ENCODE measurements around the gene FGD3. TPM values are rescaled to one million over a fixed set of nuclear protein-coding genes. Genes with fewer than 3 reads are reported as not detected.
A peak's percentile ranks its signal among the peaks of the same experiment; 100 is the strongest.

FGD3 gene
- polyA plus RNA-seq, 6 donors from 2014 or later: 37.0 to 115 (median 65.8) TPM

DNA sequence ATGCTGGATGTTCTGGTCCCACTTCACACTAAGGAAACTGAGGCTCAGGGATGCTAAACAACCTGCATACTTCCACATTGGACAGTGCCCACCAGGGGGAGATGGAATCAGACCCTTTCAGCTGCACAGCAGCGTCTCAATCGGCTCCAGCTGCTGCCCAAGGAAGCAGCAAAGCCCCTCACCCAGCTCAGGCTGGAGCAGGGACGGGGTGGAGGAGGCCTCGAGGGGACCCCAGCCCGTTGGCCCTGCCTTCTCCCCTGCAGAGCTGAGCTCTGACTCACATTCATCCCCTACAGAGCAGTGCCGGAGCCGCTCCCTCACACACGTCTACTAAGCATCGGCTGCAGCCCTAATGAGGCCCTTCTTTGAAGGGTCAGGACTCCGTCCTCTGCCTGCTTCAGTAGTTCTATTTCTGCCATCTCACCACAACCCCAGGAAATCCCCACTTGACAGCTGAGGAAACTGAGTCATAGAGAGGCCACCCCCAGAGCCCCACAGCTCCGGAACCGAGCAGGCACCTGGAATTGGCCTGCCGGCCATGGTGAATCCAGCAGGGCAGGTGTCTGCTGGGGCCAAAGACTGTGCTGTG is 89.7 kb downstream of the FGD3 start:
- no peaks in the 10 kb centered on the region for H3K27me3 Mint-ChIP-seq
- H3K27ac Mint-ChIP-seq: no peak overlapping the region
- no peaks in the 10 kb centered on the region for H3K9me3 Mint-ChIP-seq
- no peak for ATAC-seq (ENCODE audit: low read depth in 2 of 2)
- no peak overlapping the region for H3K4me3 Mint-ChIP-seq
- DNase-seq: no peak
- peaks cover 22 to 44% (median 23%) of the 10 kb centered on the region in 3 donors for H3K4me1 Mint-ChIP-seq
- H3K36me3 Mint-ChIP-seq: peaks cover 0 to 7% of the 10 kb centered on the region in 2 donors

DNA sequence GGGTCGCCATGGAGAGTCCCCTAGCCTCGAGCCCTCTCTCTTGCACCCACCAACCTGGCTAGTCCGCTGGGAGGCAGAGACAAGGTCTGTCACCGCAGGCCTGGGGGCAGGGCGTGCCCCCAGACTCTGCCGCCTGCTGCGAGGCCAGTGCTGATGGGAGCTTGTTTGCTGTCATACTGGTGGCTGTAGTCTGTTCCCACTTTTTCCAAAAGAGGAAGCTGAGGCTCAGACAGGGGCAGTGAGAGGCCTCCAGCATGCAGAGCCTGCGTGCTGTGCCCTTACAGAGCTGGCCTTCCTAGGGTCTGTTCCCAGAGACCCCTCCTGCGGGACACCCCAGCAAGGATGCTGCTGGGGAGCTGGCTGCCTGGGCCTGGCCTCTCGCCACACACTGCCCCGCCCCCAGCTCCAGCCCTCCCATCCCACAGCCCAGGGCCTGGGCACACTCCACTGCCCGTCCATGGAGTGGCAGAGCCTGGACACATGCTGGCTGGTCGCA is 90.2 kb downstream of the FGD3 start:
- Mint-ChIP-seq H3K4me1 (peaks cover 24 to 43% (median 25%) of the 10 kb centered on the region in 3 donors), H3K4me3 (no peak overlapping the region), H3K27me3 (no peaks in the 10 kb centered on the region), H3K27ac (peak overlapping the region in 2 of 6 donors; percentile 42 to 92), H3K9me3 (no peaks in the 10 kb centered on the region), H3K36me3 (peaks cover 0 to 7% of the 10 kb centered on the region in 2 donors)
- ATAC-seq (ENCODE audit: low read depth in 2 of 2) (peak in 1 of 2 donors; percentile 17), DNase-seq (no peak)

DNA sequence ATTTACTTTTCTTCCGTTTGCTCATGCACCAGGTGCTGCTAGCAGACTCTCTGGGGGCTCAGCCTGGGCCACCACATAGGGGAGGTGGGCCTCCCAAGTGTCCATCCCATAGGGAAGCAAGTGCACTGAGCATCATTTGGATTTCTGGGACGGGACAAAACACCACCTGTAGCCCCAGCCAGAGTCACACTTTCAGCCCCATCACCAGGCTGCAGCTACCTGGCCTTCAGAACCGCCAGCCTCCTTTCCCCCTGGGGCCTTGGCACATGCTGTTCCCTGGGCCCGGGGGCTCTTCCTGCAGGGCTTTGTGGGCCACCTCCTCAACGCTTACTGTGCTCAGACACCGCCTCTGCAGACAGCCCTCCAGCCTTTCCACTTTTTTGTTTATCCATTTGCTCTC is 91.6 kb downstream of the FGD3 start:
- H3K4me3 Mint-ChIP-seq: peak overlapping the region in 1 of 8 donors; percentile 56
- no peak for DNase-seq
- no peaks in the 10 kb centered on the region for H3K36me3 Mint-ChIP-seq
- H3K4me1 Mint-ChIP-seq: peaks cover 31 to 43% (median 31%) of the 10 kb centered on the region in 3 donors
- ATAC-seq (ENCODE audit: low read depth in 2 of 2): no peak
- H3K9me3 Mint-ChIP-seq: no peaks in the 10 kb centered on the region
- H3K27ac Mint-ChIP-seq: peak overlapping the region in 3 of 6 donors; percentile 17 to 92 (median 78)
- no peaks in the 10 kb centered on the region for H3K27me3 Mint-ChIP-seq

DNA sequence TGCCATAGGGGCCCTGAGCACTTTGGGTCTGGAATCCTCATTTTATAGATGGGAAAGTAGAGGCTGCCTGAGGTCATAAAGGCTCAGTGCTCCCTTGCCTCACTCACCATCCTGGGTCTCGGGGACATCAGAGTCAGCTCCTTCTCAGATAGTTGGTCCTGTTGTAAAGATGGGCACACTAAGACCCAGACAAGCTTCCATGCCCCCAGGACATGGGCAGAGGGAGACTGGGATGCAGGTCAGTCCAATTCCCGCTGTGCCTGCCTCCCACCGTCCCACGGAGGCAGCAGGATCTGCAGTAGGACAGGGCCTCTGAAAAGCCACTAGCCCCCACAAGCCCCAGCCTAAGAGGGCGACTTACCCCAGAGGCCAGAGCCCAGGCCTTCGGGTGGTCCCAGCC is 92.1 kb downstream of the FGD3 start:
- peak overlapping the region in 1 of 8 donors; percentile 56 for H3K4me3 Mint-ChIP-seq
- DNase-seq (no peak), ATAC-seq (ENCODE audit: low read depth in 2 of 2) (no peak)
- peak overlapping the region in 2 of 6 donors; percentile 78 to 92 for H3K27ac Mint-ChIP-seq
- H3K27me3 Mint-ChIP-seq: no peaks in the 10 kb centered on the region
- no peaks in the 10 kb centered on the region for H3K9me3 Mint-ChIP-seq
- peaks cover 31 to 40% (median 32%) of the 10 kb centered on the region in 3 donors for H3K4me1 Mint-ChIP-seq
- no peaks in the 10 kb centered on the region for H3K36me3 Mint-ChIP-seq

DNA sequence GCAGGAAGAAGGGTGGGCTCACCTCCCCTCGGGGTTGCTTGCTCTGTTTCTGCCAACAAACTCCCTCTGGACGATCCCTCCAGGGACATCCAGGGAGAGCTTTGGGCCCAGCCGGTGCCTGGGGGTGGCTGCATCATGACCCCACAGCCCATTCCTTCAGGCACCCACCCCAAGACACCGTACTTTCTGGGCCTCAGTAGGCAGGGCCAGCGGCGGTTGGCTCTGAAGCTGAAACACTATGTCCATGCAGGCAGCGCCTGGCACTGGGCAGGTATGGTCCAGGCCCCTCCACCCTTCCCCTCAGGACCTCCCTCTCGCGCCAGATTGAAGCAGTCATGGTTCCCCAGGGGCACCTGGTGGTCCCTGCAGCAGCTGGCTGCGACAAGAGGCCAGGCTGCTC is 92.7 kb downstream of the FGD3 start:
- H3K4me3 Mint-ChIP-seq: no peak overlapping the region
- peaks cover 31 to 40% (median 34%) of the 10 kb centered on the region in 3 donors for H3K4me1 Mint-ChIP-seq
- H3K27me3 Mint-ChIP-seq: no peaks in the 10 kb centered on the region
- H3K36me3 Mint-ChIP-seq: no peaks in the 10 kb centered on the region
- H3K27ac Mint-ChIP-seq: peak overlapping the region in 3 of 6 donors; percentile 20 to 92 (median 74)
- DNase-seq (no peak), ATAC-seq (ENCODE audit: low read depth in 2 of 2) (no peak)
- H3K9me3 Mint-ChIP-seq: no peaks in the 10 kb centered on the region

DNA sequence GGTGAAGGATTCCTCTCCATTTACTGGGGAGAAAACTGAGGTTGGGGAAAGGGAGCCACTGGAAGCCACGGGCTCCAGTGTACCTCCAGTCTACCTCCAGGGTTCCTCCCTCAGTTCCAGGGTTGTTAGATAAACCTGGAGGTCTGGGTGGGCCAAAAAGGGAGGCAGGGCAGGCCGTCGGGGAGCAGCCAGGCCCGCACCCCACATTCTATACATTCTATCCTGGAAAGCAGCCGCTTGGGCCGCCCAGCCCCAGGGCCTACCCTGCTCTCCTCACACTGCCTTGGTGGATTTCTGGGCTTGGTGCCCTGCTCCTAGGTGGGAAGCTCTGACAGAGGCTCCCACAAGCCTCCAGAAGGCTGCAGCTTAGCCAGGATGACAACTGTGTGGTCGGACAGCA is 93.1 kb downstream of the FGD3 start:
- ATAC-seq (ENCODE audit: low read depth in 2 of 2) (no peak), DNase-seq (no peak)
- no peaks in the 10 kb centered on the region for H3K27me3 Mint-ChIP-seq
- no peaks in the 10 kb centered on the region for H3K9me3 Mint-ChIP-seq
- H3K27ac Mint-ChIP-seq: peak overlapping the region in 3 of 6 donors; percentile 20 to 92 (median 30)
- H3K4me1 Mint-ChIP-seq: peaks cover 31 to 40% (median 36%) of the 10 kb centered on the region in 3 donors
- H3K4me3 Mint-ChIP-seq: no peak overlapping the region
- H3K36me3 Mint-ChIP-seq: no peaks in the 10 kb centered on the region

DNA sequence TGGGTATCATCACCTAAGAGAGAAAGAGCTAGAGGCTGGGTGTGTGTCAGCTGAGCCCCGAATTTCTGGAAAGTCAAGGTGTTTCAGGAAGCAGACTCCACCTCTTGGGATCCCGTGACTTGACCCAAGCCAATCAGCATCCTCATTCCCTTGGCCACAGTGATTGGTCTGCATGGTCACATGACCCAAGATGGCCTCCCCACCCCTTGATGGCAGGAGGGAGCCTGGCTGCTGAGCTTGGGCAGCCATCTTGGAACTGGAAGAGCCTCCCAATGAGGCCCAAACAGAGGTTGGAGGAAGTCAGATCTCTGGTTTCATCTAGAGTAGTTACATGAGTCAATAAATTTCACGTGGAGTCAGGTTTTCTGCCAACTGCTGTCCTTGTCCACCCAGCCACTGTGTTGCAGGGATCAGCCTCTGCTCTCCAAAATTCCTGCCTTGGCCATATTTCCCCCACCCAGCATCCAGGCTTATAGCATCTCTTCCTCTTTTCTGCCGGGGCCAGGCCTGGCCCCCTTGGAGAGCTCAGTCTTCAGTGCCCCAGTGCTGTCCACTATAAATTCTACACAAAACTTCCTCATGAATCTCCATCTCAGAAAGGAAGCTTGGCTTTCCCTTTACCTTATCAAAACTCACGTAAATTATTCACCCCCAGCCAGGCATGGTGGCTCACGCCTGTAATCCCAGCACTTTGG is 93.9 kb downstream of the FGD3 start:
- peak overlapping the region in 2 of 8 donors; percentile 33 to 38 for H3K4me3 Mint-ChIP-seq
- H3K27ac Mint-ChIP-seq: peak overlapping the region in 3 of 6 donors; percentile 20 to 92 (median 62)
- no peaks in the 10 kb centered on the region for H3K36me3 Mint-ChIP-seq
- H3K27me3 Mint-ChIP-seq: no peaks in the 10 kb centered on the region
- no peak for DNase-seq
- H3K9me3 Mint-ChIP-seq: no peaks in the 10 kb centered on the region
- peaks cover 31 to 47% (median 32%) of the 10 kb centered on the region in 3 donors for H3K4me1 Mint-ChIP-seq
- ATAC-seq (ENCODE audit: low read depth in 2 of 2): no peak

DNA sequence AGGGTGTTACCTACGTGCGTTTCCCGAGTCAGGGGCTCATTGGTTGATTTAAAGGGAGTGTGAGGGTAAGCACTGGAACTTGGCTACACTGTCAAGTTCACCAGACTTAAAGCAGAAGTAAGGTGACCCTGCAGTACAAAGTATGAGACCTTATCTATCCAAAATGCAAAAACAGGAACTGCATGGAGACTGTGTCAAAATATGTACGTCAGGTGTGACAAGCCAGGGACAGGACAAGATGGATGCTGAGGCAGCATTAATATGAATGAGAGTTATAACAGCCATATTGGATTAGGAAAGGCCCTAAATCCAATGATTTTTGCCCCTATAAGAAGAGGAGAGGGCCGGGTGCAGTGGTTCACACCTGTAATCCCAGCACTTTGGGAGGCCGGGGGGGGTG is 95.8 kb downstream of the FGD3 start:
- ATAC-seq (ENCODE audit: low read depth in 2 of 2) (peak; percentile 99), DNase-seq (peak; percentile 66)
- Mint-ChIP-seq H3K9me3 (no peaks in the 10 kb centered on the region), H3K4me1 (peaks cover 21 to 41% (median 26%) of the 10 kb centered on the region in 3 donors), H3K4me3 (peak overlapping the region in 3 of 8 donors; percentile 2 to 39 (median 9)), H3K27ac (peak overlapping the region; percentile 82 to 94 (median 88)), H3K36me3 (no peaks in the 10 kb centered on the region), H3K27me3 (no peaks in the 10 kb centered on the region)

DNA sequence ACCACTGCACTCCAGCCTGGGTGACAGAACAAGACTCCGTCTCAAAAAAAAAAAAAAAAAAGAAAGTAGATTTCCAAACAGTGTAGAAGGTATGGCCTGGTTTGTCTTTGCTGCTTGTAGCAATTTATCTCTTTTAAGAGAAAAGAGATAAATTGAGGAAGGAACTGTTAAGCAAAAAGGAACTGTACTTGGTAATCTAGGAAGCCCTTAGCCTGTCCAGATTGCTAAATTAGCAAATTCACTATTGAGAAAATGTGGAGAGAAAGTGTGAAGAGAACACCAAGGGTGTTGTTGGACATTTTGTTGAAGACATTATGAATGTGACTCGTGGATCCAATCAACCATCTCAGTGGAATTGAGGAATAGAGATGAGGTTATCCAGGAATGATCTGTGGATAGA is 98.2 kb downstream of the FGD3 start:
- H3K9me3 Mint-ChIP-seq: no peaks in the 10 kb centered on the region
- H3K36me3 Mint-ChIP-seq: no peaks in the 10 kb centered on the region
- no peaks in the 10 kb centered on the region for H3K27me3 Mint-ChIP-seq
- DNase-seq: no peak
- H3K27ac Mint-ChIP-seq: peak overlapping the region in 3 of 6 donors; percentile 32 to 87 (median 59)
- peak overlapping the region in 1 of 8 donors; percentile 45 for H3K4me3 Mint-ChIP-seq
- no peak for ATAC-seq (ENCODE audit: low read depth in 2 of 2)
- H3K4me1 Mint-ChIP-seq: peaks cover 22 to 31% (median 30%) of the 10 kb centered on the region in 3 donors

DNA sequence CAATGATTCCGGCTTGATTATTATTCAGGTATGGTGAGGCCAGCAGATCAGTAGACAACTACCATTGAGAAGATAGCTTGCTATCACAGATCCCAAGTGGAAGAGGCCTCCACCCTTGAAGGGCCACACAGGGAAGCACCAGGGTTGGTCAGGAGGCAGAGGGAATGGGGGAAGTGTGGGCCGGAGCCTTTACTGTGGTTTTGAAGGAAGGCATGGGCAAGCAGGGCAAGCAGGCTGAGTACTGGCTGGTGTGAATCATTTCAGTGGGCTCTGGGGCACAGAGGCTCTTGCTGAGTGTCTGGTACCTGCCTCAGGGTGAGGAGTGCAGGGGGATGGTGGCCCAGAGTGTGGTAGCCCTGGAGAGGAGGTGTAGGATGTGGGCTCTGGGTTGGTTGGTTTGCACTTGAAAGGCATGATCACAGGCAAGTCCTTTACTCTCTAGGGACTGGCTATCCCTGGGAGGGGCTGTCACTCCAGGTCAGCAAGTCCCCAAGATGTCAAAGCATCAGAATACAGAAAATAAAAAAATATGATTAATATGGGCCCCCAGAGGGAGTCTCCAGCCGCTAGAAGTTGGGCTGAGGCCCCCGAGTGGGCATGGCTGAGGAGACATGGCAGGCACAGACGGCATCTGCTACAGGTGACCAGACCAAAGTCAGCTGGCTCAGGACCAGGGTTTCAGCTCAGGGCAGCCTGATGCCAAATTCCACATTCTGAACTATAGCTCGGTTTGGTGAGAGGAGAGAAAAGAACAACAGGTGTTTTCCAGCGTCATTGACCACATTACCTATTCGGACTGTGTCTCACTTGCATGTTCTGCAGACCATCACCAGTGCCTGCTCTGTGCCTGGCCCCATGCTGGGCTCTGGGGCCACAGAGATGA is 101.5 kb downstream of the FGD3 start:
- Mint-ChIP-seq H3K4me1 (peaks cover under 1 to 17% (median 13%) of the 10 kb centered on the region in 3 donors), H3K36me3 (no peaks in the 10 kb centered on the region), H3K27me3 (no peaks in the 10 kb centered on the region), H3K27ac (peak overlapping the region in 4 of 6 donors; percentile 1 to 76 (median 36)), H3K4me3 (peak overlapping the region in 1 of 8 donors; percentile 37), H3K9me3 (no peaks in the 10 kb centered on the region)
- no peak for DNase-seq
- ATAC-seq (ENCODE audit: low read depth in 2 of 2): no peak

DNA sequence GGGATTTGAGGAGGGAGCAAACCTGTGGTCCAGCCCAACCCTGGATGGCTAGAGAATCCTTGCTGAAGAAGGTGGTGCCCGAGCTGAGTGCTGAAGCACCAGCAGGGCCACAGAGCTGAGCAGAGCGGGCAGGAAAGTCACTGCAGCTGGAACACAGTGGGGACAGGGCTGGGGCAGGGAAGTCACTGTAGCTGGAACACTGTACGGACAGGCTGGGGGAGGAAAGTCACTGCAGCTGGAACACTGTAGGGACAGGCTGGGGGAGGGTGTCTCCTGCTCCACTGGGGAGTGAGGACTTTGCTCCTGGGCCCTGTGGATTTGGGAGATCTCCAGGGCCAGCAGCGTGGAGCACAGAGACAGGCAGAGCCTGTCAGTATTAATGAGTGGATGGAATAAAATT is 102.2 kb downstream of the FGD3 start:
- H3K27ac Mint-ChIP-seq: no peak overlapping the region
- H3K4me1 Mint-ChIP-seq: peaks cover 6 to 15% (median 12%) of the 10 kb centered on the region in 3 donors

DNA sequence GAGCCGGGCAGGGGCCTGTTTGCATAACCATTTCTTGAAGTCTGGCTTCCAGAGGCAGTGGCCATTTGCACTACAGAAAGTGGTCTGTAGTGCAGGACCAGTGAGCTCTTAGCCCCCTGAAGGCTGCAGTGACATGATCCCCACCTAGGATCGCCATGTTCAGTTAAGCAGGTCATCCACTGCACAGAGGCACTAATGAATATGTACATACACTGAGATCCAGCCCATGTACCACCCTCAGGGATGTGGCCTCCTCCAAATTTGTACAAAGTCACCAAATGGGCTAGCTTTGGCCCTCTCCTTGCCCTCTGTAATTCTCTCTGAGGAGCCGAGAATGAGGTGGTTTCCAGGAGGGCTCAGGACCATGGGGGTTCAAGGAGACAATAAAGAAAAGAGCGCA is 102.9 kb downstream of the FGD3 start:
- H3K36me3 Mint-ChIP-seq: no peaks in the 10 kb centered on the region
- no peak for DNase-seq
- H3K27me3 Mint-ChIP-seq: no peaks in the 10 kb centered on the region
- no peak for ATAC-seq (ENCODE audit: low read depth in 2 of 2)
- H3K4me1 Mint-ChIP-seq: peaks cover 6 to 16% (median 11%) of the 10 kb centered on the region in 3 donors
- no peaks in the 10 kb centered on the region for H3K9me3 Mint-ChIP-seq
- no peak overlapping the region for H3K4me3 Mint-ChIP-seq
- H3K27ac Mint-ChIP-seq: no peak overlapping the region

More for the DNA sequence above, 102.2 kb downstream of the FGD3 start:
- no peaks in the 10 kb centered on the region for H3K27me3 Mint-ChIP-seq
- no peaks in the 10 kb centered on the region for H3K9me3 Mint-ChIP-seq
- DNase-seq (no peak), ATAC-seq (ENCODE audit: low read depth in 2 of 2) (no peak)
- H3K4me3 Mint-ChIP-seq: peak overlapping the region in 1 of 8 donors; percentile 61
- H3K36me3 Mint-ChIP-seq: no peaks in the 10 kb centered on the region

DNA sequence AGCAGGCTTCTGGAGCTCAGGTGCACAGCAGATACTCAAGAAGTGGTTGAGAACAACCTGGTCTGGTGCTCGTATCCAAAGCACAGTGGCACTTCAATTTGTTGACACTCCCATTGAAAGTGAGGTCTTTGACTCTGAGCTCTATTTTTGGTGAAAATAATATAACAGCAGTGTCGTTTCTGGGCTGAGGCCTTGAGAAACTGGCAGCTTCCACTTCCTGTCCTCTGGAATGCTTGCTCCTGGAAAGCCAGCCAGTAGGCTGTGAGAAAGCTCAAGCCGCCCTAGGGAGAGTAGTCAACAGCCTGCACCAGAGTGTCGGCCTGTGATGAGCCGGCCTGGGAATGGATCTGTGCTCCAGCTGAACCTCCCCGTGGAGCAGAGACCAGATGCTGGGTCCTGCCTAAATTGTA is 104.4 kb downstream of the FGD3 start:
- ATAC-seq (ENCODE audit: low read depth in 2 of 2) (no peak), DNase-seq (no peak)
- H3K4me3 Mint-ChIP-seq: no peak overlapping the region
- H3K4me1 Mint-ChIP-seq: peaks cover 12 to 15% (median 13%) of the 10 kb centered on the region in 3 donors
- H3K9me3 Mint-ChIP-seq: no peaks in the 10 kb centered on the region
- H3K36me3 Mint-ChIP-seq: no peaks in the 10 kb centered on the region
- H3K27ac Mint-ChIP-seq: peak overlapping the region in 2 of 6 donors; percentile 72
- H3K27me3 Mint-ChIP-seq: no peaks in the 10 kb centered on the region

All from naive B cell (primary cell).